NCI-H510A treated with DMSO at 0.1 percent for 48 hours (cell line): ENCODE results near the gene NDUFB8.
"Not testable (repeated sequence)": the region's sequence is repeated elsewhere in the genome, so short reads cannot be mapped to it uniquely, and the experiment has no call there.

Experiments used
- DNase-seq: peaks from one replicate; lab custom pipeline; 2025; lab: John Stamatoyannopoulos, UW

The NDUFB8 gene

GRCh38 chr10:100529475-100530298 is at the start of gene NDUFB8:
NDUFB8 (minus strand) TSS chr10:100529871; CDS start chr10:100529851, 20 bp downstream.
- peak; percentile 78 for DNase-seq

- DNase-seq, result no peak
Measured at GRCh38 chr10:100576282-100576635, 46.6 kb upstream of the NDUFB8 start.

GRCh38 chr10:100575585-100576281 is 46.1 kb upstream of the NDUFB8 start:
- DNase-seq, result no peak

GRCh38 chr10:100575146-100575545 is 45.5 kb upstream of the NDUFB8 start:
- DNase-seq, result not testable (repeated sequence)

GRCh38 chr10:100571084-100571856 is 41.6 kb upstream of the NDUFB8 start:
- no peak for DNase-seq

- no peak for DNase-seq
Measured at GRCh38 chr10:100570506-100570905, 40.8 kb upstream of the NDUFB8 start.

- DNase-seq, result no peak
Measured at GRCh38 chr10:100569687-100570481, 40.2 kb upstream of the NDUFB8 start.

- no peak for DNase-seq
Measured at GRCh38 chr10:100568912-100569311, 39.2 kb upstream of the NDUFB8 start.

- no peak for DNase-seq
Measured at GRCh38 chr10:100567826-100568225, 38.2 kb upstream of the NDUFB8 start.

- DNase-seq, result no peak
Measured at GRCh38 chr10:100567249-100567648, 37.6 kb upstream of the NDUFB8 start.

- DNase-seq, result no peak
Measured at GRCh38 chr10:100566561-100566960, 36.9 kb upstream of the NDUFB8 start.

GRCh38 chr10:100565206-100565985 is 35.7 kb upstream of the NDUFB8 start:
- DNase-seq, result no peak

- DNase-seq, result no peak
Measured at GRCh38 chr10:100562008-100562672, 32.5 kb upstream of the NDUFB8 start.

- no peak for DNase-seq
Measured at GRCh38 chr10:100561005-100561404, 31.3 kb upstream of the NDUFB8 start.

- DNase-seq, result no peak
Measured at GRCh38 chr10:100560248-100560647, 30.6 kb upstream of the NDUFB8 start.

GRCh38 chr10:100554902-100555301 is 25.2 kb upstream of the NDUFB8 start:
- no peak for DNase-seq

- no peak for DNase-seq
Measured at GRCh38 chr10:100553929-100554328, 24.3 kb upstream of the NDUFB8 start.

GRCh38 chr10:100551738-100552137 is 22.1 kb upstream of the NDUFB8 start:
- DNase-seq, result no peak

GRCh38 chr10:100551196-100551595 is 21.5 kb upstream of the NDUFB8 start:
- DNase-seq, result no peak

- DNase-seq, result no peak
Measured at GRCh38 chr10:100544950-100545349, 15.3 kb upstream of the NDUFB8 start.
